ENCODE data around the gene PCDHA4.
"Not testable (repeated sequence)": the region's sequence is repeated elsewhere in the genome, so short reads cannot be mapped to it uniquely, and the experiment has no call there.

Gene PCDHA4

GRCh38 chr5:140833993-140834392 is 27.1 kb downstream of the PCDHA4 start, which contains the start of gene PCDHA7:
Gene PCDHA7, plus strand, starts transcription at chr5:140834269. Its CDS starts 115 bp downstream, at chr5:140834384.
- Mint-ChIP-seq H3K27me3 (ENCODE audit: low read depth) (no peaks in the 10 kb centered on the region), H3K4me1 (ENCODE audit: low read depth) (no peaks in the 10 kb centered on the region), H3K27ac (peak within 1 kb of the TSS; percentile 10), H3K36me3 (ENCODE audit: low read depth) (no peaks in the 10 kb centered on the region), H3K9me3 (peaks cover 22% of the 10 kb centered on the region), H3K4me3 (no peak within 1 kb of the TSS)
- no peak for DNase-seq (ENCODE audit: low spot score)

- H3K27me3 Mint-ChIP-seq (ENCODE audit: low read depth); H3K4me1 Mint-ChIP-seq (ENCODE audit: low read depth); H3K27ac Mint-ChIP-seq; H3K4me3 Mint-ChIP-seq; DNase-seq (ENCODE audit: low spot score); H3K36me3 Mint-ChIP-seq (ENCODE audit: low read depth): not testable (repeated sequence)
- H3K9me3 Mint-ChIP-seq, result peaks cover 18% of the 10 kb centered on the region
These were observed 27.7 kb downstream of the PCDHA4 start for GRCh38 chr5:140834439-140835008.

GRCh38 chr5:140835622-140836510 is 29.0 kb downstream of the PCDHA4 start:
- H3K4me3 Mint-ChIP-seq, result no peak overlapping the region
- H3K4me1 Mint-ChIP-seq (ENCODE audit: low read depth), result no peaks in the 10 kb centered on the region
- H3K27ac Mint-ChIP-seq, result no peak overlapping the region
- H3K27me3 Mint-ChIP-seq (ENCODE audit: low read depth), result no peaks in the 10 kb centered on the region
- no peaks in the 10 kb centered on the region for H3K36me3 Mint-ChIP-seq (ENCODE audit: low read depth)
- H3K9me3 Mint-ChIP-seq, result peaks cover 27% of the 10 kb centered on the region
- DNase-seq (ENCODE audit: low spot score), result no peak

DNA sequence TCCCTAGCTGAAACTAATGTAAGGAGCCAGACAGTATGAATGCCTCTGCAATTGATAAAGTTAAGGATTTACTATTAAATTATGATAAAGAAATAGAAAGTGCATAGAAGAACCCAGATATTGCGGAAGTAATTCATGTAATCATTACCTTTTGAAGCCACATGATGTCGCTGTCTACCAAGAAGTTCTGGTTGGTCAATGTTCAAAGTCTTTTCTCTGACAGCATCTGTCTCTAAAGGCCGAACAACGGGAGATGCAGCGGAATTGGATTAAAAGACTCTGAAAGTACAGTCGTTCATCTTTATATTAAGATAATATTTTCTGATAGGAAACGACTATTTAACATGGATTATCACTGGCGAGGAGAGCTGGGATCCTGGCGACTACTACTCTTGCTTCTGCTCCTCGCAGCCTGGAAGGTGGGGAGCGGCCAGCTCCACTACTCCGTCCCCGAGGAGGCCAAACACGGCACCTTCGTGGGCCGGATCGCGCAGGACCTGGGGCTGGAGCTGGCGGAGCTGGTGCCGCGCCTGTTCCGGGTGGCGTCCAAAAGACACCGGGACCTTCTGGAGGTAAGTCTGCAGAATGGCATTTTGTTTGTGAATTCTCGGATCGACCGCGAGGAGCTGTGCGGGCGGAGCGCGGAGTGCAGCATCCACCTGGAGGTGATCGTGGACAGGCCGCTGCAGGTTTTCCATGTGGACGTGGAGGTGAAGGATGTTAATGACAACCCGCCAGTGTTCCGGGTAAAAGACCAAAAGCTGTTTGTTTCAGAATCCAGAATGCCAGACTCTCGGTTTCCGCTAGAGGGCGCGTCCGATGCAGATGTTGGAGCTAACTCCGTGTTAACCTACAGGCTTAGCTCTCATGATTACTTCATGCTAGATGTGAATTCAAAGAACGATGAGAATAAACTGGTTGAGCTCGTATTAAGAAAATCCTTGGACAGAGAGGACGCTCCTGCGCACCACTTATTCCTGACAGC is 34.4 kb downstream of the PCDHA4 start, which contains the start of gene PCDHA8:
Gene PCDHA8 (plus strand): TSS at position 210 of the 985 bp plus-strand sequence. CDS start 135 bp downstream, at position 345.
- H3K36me3 Mint-ChIP-seq (ENCODE audit: low read depth), result no peaks in the 10 kb centered on the region
- DNase-seq (ENCODE audit: low spot score), result no peak
- H3K4me3 Mint-ChIP-seq, result no peak within 1 kb of the TSS
- H3K4me1 Mint-ChIP-seq (ENCODE audit: low read depth), result no peaks in the 10 kb centered on the region
- H3K9me3 Mint-ChIP-seq, result peaks cover 28% of the 10 kb centered on the region
- H3K27ac Mint-ChIP-seq, result no peak within 1 kb of the TSS
- H3K27me3 Mint-ChIP-seq (ENCODE audit: low read depth), result no peaks in the 10 kb centered on the region

DNA sequence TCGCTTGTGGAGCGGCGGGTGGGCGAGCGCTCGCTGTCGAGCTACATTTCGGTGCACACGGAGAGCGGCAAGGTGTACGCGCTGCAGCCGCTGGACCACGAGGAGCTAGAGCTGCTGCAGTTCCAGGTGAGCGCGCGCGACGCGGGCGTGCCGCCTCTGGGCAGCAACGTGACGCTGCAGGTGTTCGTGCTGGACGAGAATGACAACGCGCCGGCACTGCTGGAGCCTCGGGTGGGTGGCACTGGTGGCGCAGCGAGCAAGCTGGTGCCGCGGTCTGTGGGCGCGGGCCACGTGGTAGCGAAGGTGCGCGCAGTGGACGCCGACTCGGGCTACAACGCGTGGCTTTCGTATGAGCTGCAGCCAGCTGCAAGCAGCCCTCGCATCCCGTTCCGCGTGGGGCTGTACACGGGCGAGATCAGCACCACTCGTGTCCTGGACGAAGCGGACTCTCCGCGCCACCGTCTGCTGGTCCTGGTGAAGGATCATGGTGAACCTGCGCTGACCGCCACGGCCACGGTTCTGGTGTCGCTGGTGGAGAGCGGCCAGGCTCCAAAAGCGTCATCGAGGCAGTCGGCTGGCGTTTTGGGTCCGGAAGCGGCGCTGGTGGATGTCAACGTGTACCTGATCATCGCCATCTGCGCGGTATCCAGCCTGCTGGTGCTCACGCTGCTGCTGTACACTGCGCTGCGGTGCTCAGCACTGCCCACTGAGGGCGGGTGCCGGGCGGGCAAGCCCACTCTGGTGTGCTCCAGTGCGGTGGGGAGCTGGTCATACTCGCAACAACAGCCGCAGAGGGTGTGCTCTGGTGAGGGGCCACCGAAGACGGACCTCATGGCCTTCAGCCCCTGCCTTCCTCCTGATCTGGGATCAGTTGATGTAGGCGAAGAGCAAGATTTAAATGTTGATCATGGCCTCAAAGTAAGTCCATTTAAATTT is 36.2 kb downstream of the PCDHA4 start:
- Mint-ChIP-seq H3K4me1 (ENCODE audit: low read depth) (no peaks in the 10 kb centered on the region), H3K36me3 (ENCODE audit: low read depth) (no peaks in the 10 kb centered on the region), H3K27me3 (ENCODE audit: low read depth) (no peaks in the 10 kb centered on the region), H3K4me3 (no peak overlapping the region), H3K27ac (no peak overlapping the region), H3K9me3 (peaks cover 39% of the 10 kb centered on the region)
- DNase-seq (ENCODE audit: low spot score), result no peak

DNA sequence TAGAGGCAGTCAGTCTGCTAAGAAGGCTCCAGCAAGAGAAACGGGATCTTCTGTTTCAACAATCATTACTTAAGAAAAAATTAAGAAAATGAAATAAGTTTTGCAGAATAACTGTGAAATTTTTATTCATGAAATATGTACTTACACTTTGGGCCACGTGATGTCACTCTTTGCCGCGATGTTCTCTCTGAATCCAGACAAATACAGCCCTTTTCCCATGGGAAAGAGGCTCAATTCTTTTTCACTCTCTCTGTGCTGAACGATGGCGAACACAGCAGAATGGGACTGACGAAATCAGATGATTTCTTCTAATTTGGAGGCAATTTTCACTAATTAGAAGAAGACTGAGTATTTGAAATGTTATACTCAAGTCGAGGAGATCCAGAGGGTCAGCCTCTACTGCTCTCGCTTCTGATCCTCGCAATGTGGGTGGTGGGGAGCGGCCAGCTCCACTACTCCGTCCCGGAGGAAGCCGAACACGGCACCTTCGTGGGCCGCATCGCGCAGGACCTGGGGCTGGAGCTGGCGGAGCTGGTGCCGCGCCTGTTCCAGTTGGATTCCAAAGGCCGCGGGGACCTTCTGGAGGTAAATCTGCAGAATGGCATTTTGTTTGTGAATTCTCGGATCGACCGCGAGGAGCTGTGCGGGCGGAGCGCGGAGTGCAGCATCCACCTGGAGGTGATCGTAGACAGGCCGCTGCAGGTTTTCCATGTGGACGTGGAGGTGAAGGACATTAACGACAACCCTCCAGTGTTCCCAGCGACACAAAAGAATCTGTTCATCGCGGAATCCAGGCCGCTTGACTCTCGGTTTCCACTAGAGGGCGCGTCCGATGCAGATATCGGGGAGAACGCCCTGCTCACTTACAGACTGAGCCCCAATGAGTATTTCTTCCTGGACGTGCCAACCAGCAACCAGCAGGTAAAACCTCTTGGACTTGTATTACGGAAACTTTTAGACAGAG is 41.6 kb downstream of the PCDHA4 start, which contains the start of gene PCDHA9:
Gene PCDHA9 (plus strand): TSS at position 244 of the 964 bp plus-strand sequence. CDS start 114 bp downstream, at position 358.
- H3K9me3 Mint-ChIP-seq, result peaks cover 34% of the 10 kb centered on the region
- DNase-seq (ENCODE audit: low spot score); H3K27me3 Mint-ChIP-seq (ENCODE audit: low read depth); H3K36me3 Mint-ChIP-seq (ENCODE audit: low read depth); H3K4me1 Mint-ChIP-seq (ENCODE audit: low read depth); H3K4me3 Mint-ChIP-seq; H3K27ac Mint-ChIP-seq: not testable (repeated sequence)

- not testable (repeated sequence) for H3K27ac Mint-ChIP-seq; H3K36me3 Mint-ChIP-seq (ENCODE audit: low read depth); H3K27me3 Mint-ChIP-seq (ENCODE audit: low read depth); DNase-seq (ENCODE audit: low spot score); H3K4me1 Mint-ChIP-seq (ENCODE audit: low read depth); H3K4me3 Mint-ChIP-seq
- H3K9me3 Mint-ChIP-seq, result peaks cover 31% of the 10 kb centered on the region
These were observed 43.2 kb downstream of the PCDHA4 start for GRCh38 chr5:140849831-140850634.

DNA sequence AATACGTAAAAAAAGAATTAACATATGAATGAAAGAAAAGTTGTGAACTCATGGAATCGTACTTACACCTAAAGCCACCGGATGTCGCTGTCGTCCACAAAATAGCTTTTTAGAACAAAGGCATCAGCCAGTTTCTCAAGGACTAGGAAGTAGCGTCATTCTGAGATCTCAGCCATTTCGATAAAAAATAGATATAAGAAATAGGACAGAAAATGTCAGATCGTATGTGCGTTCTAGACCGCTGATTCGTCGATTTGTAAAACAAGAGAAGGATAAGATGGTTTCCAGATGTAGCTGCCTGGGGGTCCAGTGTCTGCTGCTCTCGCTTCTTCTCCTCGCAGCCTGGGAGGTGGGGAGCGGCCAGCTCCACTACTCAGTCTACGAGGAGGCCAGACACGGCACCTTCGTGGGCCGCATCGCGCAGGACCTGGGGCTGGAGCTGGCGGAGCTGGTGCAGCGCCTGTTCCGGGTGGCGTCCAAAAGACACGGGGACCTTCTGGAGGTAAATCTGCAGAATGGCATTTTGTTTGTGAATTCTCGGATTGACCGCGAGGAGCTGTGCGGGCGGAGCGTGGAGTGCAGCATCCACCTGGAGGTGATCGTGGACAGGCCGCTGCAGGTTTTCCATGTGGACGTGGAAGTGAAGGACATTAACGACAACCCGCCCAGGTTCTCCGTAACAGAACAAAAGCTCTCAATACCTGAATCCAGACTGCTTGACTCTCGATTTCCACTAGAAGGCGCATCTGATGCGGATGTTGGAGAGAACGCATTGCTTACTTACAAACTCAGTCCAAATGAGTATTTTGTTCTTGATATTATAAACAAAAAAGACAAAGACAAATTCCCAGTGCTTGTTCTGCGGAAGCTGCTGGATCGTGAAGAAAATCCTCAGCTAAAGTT is 49.2 kb downstream of the PCDHA4 start, which contains the start of gene PCDHA10:
Gene PCDHA10 (plus strand): TSS at position 126 of the 903 bp plus-strand sequence. CDS start 152 bp downstream, at position 278.
- H3K27me3 Mint-ChIP-seq (ENCODE audit: low read depth), result no peaks in the 10 kb centered on the region
- H3K9me3 Mint-ChIP-seq, result peaks cover 44% of the 10 kb centered on the region
- no peak within 1 kb of the TSS for H3K27ac Mint-ChIP-seq
- H3K36me3 Mint-ChIP-seq (ENCODE audit: low read depth), result peaks cover 3% of the 10 kb centered on the region
- no peaks in the 10 kb centered on the region for H3K4me1 Mint-ChIP-seq (ENCODE audit: low read depth)
- H3K4me3 Mint-ChIP-seq, result no peak within 1 kb of the TSS
- no peak for DNase-seq (ENCODE audit: low spot score)

DNA sequence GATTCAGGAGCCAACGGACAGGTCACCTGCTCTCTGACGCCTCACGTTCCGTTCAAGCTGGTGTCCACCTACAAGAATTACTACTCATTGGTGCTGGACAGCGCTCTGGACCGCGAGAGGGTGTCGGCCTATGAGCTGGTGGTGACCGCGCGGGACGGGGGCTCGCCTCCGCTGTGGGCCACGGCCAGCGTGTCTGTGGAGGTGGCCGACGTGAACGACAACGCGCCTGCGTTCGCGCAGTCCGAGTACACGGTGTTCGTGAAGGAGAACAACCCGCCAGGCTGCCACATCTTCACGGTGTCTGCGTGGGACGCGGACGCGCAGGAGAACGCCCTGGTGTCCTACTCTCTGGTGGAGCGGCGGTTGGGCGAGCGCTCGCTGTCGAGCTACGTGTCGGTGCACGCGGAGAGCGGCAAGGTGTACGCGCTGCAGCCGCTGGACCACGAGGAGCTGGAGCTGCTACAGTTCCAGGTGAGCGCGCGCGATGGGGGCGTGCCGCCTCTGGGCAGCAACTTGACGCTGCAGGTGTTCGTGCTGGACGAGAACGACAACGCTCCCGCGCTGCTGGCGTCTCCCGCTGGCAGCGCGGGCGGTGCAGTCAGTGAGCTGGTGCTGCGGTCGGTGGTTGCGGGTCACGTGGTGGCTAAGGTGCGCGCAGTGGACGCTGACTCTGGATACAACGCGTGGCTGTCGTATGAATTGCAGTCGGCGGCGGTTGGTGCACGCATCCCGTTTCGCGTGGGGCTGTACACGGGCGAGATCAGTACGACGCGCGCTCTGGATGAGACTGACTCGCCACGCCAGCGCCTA is 50.5 kb downstream of the PCDHA4 start:
- no peak for DNase-seq (ENCODE audit: low spot score)
- H3K4me3 Mint-ChIP-seq, result no peak overlapping the region
- no peaks in the 10 kb centered on the region for H3K4me1 Mint-ChIP-seq (ENCODE audit: low read depth)
- H3K27ac Mint-ChIP-seq, result no peak overlapping the region
- peaks cover 3% of the 10 kb centered on the region for H3K36me3 Mint-ChIP-seq (ENCODE audit: low read depth)
- peaks cover 48% of the 10 kb centered on the region for H3K9me3 Mint-ChIP-seq
- H3K27me3 Mint-ChIP-seq (ENCODE audit: low read depth), result no peaks in the 10 kb centered on the region

GRCh38 chr5:140857987-140858240 is 51.0 kb downstream of the PCDHA4 start:
- H3K4me1 Mint-ChIP-seq (ENCODE audit: low read depth), result no peaks in the 10 kb centered on the region
- no peak for DNase-seq (ENCODE audit: low spot score)
- H3K9me3 Mint-ChIP-seq, result peaks cover 45% of the 10 kb centered on the region
- H3K27ac Mint-ChIP-seq, result no peak overlapping the region
- no peak overlapping the region for H3K4me3 Mint-ChIP-seq
- H3K27me3 Mint-ChIP-seq (ENCODE audit: low read depth), result no peaks in the 10 kb centered on the region
- H3K36me3 Mint-ChIP-seq (ENCODE audit: low read depth), result peaks cover 3% of the 10 kb centered on the region
